ENCODE measurements around the gene TLR8. TPM values are rescaled to one million over a fixed set of nuclear protein-coding genes. Genes with fewer than 3 reads are reported as not detected.
"Not testable (repeated sequence)": the region's sequence is repeated elsewhere in the genome, so short reads cannot be mapped to it uniquely, and the experiment has no call there.

Gene TLR8
- total RNA-seq, 1 donor from 2014 or later, result not detected

GRCh38 chrX:12934850-12935249 is 28.4 kb downstream of the TLR8 start:
- no peak for DNase-seq (ENCODE audit: low read depth)
- Histone ChIP-seq H3K4me3 (ENCODE audit: insufficient read depth, low read depth, low read length) (no peak overlapping the region), H3K27ac (ENCODE audit: low read depth, low read length) (no peak overlapping the region), H4K20me1 (ENCODE audit: insufficient read depth, low read length) (no peaks in the 10 kb centered on the region), H3K9me3 (ENCODE audit: insufficient read depth, low read depth, low read length) (no peaks in the 10 kb centered on the region), H3K79me2 (ENCODE audit: insufficient read depth, low read length) (no peaks in the 10 kb centered on the region), H2AFZ (ENCODE audit: low read depth, low read length) (no peak overlapping the region), H3K36me3 (ENCODE audit: insufficient read depth, low read length) (no peaks in the 10 kb centered on the region), H3K4me2 (ENCODE audit: low read length) (no peak overlapping the region), H3K27me3 (ENCODE audit: insufficient read depth, low read length) (no peaks in the 10 kb centered on the region), H3K4me1 (ENCODE audit: insufficient read depth, low read length) (no peaks in the 10 kb centered on the region), H3K9ac (ENCODE audit: low read length) (no peak overlapping the region)
- no peaks in the 10 kb centered on the region for H3K4me1 Mint-ChIP-seq (ENCODE audit: low read depth, unreplicated experiment)
- FAIRE-seq, result peak; percentile 60
- H3K36me3 Mint-ChIP-seq (ENCODE audit: low read depth, unreplicated experiment), result no peaks in the 10 kb centered on the region
- TF ChIP-seq, protein P1, sequence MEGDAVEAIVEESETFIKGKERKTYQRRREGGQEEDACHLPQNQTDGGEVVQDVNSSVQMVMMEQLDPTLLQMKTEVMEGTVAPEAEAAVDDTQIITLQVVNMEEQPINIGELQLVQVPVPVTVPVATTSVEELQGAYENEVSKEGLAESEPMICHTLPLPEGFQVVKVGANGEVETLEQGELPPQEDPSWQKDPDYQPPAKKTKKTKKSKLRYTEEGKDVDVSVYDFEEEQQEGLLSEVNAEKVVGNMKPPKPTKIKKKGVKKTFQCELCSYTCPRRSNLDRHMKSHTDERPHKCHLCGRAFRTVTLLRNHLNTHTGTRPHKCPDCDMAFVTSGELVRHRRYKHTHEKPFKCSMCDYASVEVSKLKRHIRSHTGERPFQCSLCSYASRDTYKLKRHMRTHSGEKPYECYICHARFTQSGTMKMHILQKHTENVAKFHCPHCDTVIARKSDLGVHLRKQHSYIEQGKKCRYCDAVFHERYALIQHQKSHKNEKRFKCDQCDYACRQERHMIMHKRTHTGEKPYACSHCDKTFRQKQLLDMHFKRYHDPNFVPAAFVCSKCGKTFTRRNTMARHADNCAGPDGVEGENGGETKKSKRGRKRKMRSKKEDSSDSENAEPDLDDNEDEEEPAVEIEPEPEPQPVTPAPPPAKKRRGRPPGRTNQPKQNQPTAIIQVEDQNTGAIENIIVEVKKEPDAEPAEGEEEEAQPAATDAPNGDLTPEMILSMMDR (IDR thresholded peaks at IDR 0.05; ENCODE audit: insufficient read depth, low read depth, low read length), result no peak
- TF ChIP-seq EZH2 (IDR thresholded peaks at IDR 0.05; ENCODE audit: insufficient read depth, low read length), result no peak
- no peaks in the 10 kb centered on the region for H3K9me3 Mint-ChIP-seq (ENCODE audit: unreplicated experiment)
- no peaks in the 10 kb centered on the region for H3K27me3 Mint-ChIP-seq (ENCODE audit: low read depth, unreplicated experiment)
- no peak overlapping the region for H3K27ac Mint-ChIP-seq (ENCODE audit: unreplicated experiment)
- H3K4me3 Mint-ChIP-seq (ENCODE audit: unreplicated experiment), result no peak overlapping the region

DNA sequence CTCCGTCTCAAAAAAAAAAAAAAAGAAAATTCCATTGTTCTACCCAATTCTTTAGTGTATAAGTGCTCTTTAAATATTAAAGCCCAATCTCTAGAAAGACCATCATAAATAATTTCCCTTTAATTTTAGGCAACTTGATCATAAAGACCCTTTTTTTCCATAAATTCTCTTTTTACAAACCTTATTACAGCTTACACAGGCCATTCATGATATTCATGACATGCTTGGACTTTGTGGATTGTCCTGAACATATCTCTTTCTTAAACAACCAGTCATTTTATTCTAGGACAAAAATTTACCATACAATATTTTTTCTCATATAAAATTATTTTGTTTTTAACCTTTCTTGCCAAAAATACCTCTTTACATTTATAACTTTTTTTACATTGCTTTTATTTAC is 30.5 kb downstream of the TLR8 start:
- H3K36me3 ChIP-seq (ENCODE audit: insufficient read depth, low read length), result no peaks in the 10 kb centered on the region
- no peaks in the 10 kb centered on the region for H4K20me1 ChIP-seq (ENCODE audit: insufficient read depth, low read length)
- H3K27ac ChIP-seq (ENCODE audit: low read depth, low read length), result no peak overlapping the region
- no peaks in the 10 kb centered on the region for H3K27me3 Mint-ChIP-seq (ENCODE audit: low read depth, unreplicated experiment)
- H3K9me3 Mint-ChIP-seq (ENCODE audit: unreplicated experiment), result no peaks in the 10 kb centered on the region
- H3K4me3 ChIP-seq (ENCODE audit: insufficient read depth, low read depth, low read length), result no peak overlapping the region
- no peak for DNase-seq (ENCODE audit: low read depth)
- H3K4me2 ChIP-seq (ENCODE audit: low read length), result no peak overlapping the region
- no peak overlapping the region for H3K4me3 Mint-ChIP-seq (ENCODE audit: unreplicated experiment)
- no peaks in the 10 kb centered on the region for H3K27me3 ChIP-seq (ENCODE audit: insufficient read depth, low read length)
- H3K4me1 ChIP-seq (ENCODE audit: insufficient read depth, low read length), result no peaks in the 10 kb centered on the region
- peak; percentile 79 for FAIRE-seq
- H3K4me1 Mint-ChIP-seq (ENCODE audit: low read depth, unreplicated experiment), result no peaks in the 10 kb centered on the region
- no peak overlapping the region for H3K27ac Mint-ChIP-seq (ENCODE audit: unreplicated experiment)
- TF ChIP-seq EZH2 (IDR thresholded peaks at IDR 0.05; ENCODE audit: insufficient read depth, low read length), result no peak
- TF ChIP-seq, protein P1 (IDR thresholded peaks at IDR 0.05; ENCODE audit: insufficient read depth, low read depth, low read length), result no peak
- no peaks in the 10 kb centered on the region for H3K9me3 ChIP-seq (ENCODE audit: insufficient read depth, low read depth, low read length)
- H3K36me3 Mint-ChIP-seq (ENCODE audit: low read depth, unreplicated experiment), result no peaks in the 10 kb centered on the region
- no peaks in the 10 kb centered on the region for H3K79me2 ChIP-seq (ENCODE audit: insufficient read depth, low read length)
- no peak overlapping the region for H3K9ac ChIP-seq (ENCODE audit: low read length)
- no peak overlapping the region for H2AFZ ChIP-seq (ENCODE audit: low read depth, low read length)

- DNase-seq (ENCODE audit: low read depth); H3K36me3 Mint-ChIP-seq (ENCODE audit: low read depth, unreplicated experiment); FAIRE-seq: not testable (repeated sequence)
Observed at GRCh38 chrX:12940471-12940870, 34.1 kb downstream of the TLR8 start.

DNA sequence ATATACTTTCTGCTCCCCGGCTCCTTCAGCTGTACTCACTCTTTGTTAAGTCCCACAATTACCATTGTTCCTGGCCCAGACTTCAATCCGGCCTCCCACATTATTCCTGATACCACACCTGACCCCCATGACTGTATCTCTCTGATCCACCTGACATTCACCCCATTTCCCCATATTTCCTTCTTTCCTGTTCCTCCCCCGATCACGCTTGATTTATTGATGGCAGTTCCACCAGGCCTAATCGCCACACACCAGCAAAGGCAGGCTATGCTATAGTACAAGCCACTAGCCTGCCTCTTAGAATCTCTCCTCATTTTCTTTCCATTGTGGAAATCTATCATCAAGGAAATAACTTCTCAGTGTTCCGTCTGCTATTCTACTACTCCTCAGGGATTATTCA is 37.2 kb downstream of the TLR8 start:
- H3K4me3 ChIP-seq (ENCODE audit: insufficient read depth, low read depth, low read length); H3K27me3 Mint-ChIP-seq (ENCODE audit: low read depth, unreplicated experiment); H3K27ac Mint-ChIP-seq (ENCODE audit: unreplicated experiment); H3K4me3 Mint-ChIP-seq (ENCODE audit: unreplicated experiment); H3K27ac ChIP-seq (ENCODE audit: low read depth, low read length); H3K27me3 ChIP-seq (ENCODE audit: insufficient read depth, low read length); H3K79me2 ChIP-seq (ENCODE audit: insufficient read depth, low read length); H3K9ac ChIP-seq (ENCODE audit: low read length); FAIRE-seq; H3K9me3 ChIP-seq (ENCODE audit: insufficient read depth, low read depth, low read length); H3K36me3 ChIP-seq (ENCODE audit: insufficient read depth, low read length); H4K20me1 ChIP-seq (ENCODE audit: insufficient read depth, low read length); H3K36me3 Mint-ChIP-seq (ENCODE audit: low read depth, unreplicated experiment); DNase-seq (ENCODE audit: low read depth); H3K4me1 ChIP-seq (ENCODE audit: insufficient read depth, low read length); H3K9me3 Mint-ChIP-seq (ENCODE audit: unreplicated experiment); H3K4me2 ChIP-seq (ENCODE audit: low read length); H2AFZ ChIP-seq (ENCODE audit: low read depth, low read length): not testable (repeated sequence)
- H3K4me1 Mint-ChIP-seq (ENCODE audit: low read depth, unreplicated experiment), result peaks cover 20% of the 10 kb centered on the region

More at GRCh38 chrX:12940471-12940870, 34.1 kb downstream of the TLR8 start:
- H3K79me2 ChIP-seq (ENCODE audit: insufficient read depth, low read length); H3K4me3 ChIP-seq (ENCODE audit: insufficient read depth, low read depth, low read length); H3K27ac Mint-ChIP-seq (ENCODE audit: unreplicated experiment); H3K4me1 ChIP-seq (ENCODE audit: insufficient read depth, low read length); H3K27me3 ChIP-seq (ENCODE audit: insufficient read depth, low read length); H3K9me3 Mint-ChIP-seq (ENCODE audit: unreplicated experiment); H4K20me1 ChIP-seq (ENCODE audit: insufficient read depth, low read length); H3K27me3 Mint-ChIP-seq (ENCODE audit: low read depth, unreplicated experiment); H3K4me3 Mint-ChIP-seq (ENCODE audit: unreplicated experiment); H3K9ac ChIP-seq (ENCODE audit: low read length); H2AFZ ChIP-seq (ENCODE audit: low read depth, low read length); H3K9me3 ChIP-seq (ENCODE audit: insufficient read depth, low read depth, low read length); H3K36me3 ChIP-seq (ENCODE audit: insufficient read depth, low read length); H3K4me1 Mint-ChIP-seq (ENCODE audit: low read depth, unreplicated experiment); H3K4me2 ChIP-seq (ENCODE audit: low read length); H3K27ac ChIP-seq (ENCODE audit: low read depth, low read length): not testable (repeated sequence)

DNA sequence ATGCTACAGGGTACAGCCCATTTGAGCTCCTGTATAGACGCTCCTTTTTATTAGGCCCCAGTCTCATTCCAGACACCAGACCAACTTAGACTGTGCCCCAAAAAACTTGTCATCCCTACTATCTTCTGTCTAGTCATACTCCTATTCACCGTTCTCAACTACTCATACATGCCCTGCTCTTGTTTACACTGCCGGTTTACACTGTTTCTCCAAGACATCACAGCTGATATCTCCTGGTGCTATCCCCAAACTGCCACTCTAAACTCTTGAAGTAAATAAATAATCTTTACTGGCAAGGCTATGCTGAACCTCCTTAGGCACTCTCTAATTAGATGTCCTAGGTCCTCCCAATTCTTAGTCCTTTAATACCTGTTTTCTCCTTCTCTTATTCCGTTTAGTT is 38.0 kb downstream of the TLR8 start:
- H3K4me3 Mint-ChIP-seq (ENCODE audit: unreplicated experiment); H3K9ac ChIP-seq (ENCODE audit: low read length); H3K27me3 Mint-ChIP-seq (ENCODE audit: low read depth, unreplicated experiment); H3K9me3 ChIP-seq (ENCODE audit: insufficient read depth, low read depth, low read length); H3K36me3 Mint-ChIP-seq (ENCODE audit: low read depth, unreplicated experiment); H3K9me3 Mint-ChIP-seq (ENCODE audit: unreplicated experiment); H4K20me1 ChIP-seq (ENCODE audit: insufficient read depth, low read length); FAIRE-seq; H3K79me2 ChIP-seq (ENCODE audit: insufficient read depth, low read length); DNase-seq (ENCODE audit: low read depth); H3K27ac ChIP-seq (ENCODE audit: low read depth, low read length); H3K4me3 ChIP-seq (ENCODE audit: insufficient read depth, low read depth, low read length); H3K4me2 ChIP-seq (ENCODE audit: low read length); H3K27me3 ChIP-seq (ENCODE audit: insufficient read depth, low read length); H3K4me1 ChIP-seq (ENCODE audit: insufficient read depth, low read length); H3K27ac Mint-ChIP-seq (ENCODE audit: unreplicated experiment); H3K36me3 ChIP-seq (ENCODE audit: insufficient read depth, low read length); H2AFZ ChIP-seq (ENCODE audit: low read depth, low read length): not testable (repeated sequence)
- H3K4me1 Mint-ChIP-seq (ENCODE audit: low read depth, unreplicated experiment), result peaks cover 28% of the 10 kb centered on the region

Data from astrocyte (in vitro differentiated cells and primary cell).